WERI-Rb-1 (cell line): ENCODE data around the gene HPCAL1.
"Not testable (repeated sequence)": the region's sequence is repeated elsewhere in the genome, so short reads cannot be mapped to it uniquely, and the experiment has no call there.

Experiments
- DNase-seq: peaks from one replicate; pipeline ENCODE4 v3.0.0-alpha.2; 2020
- H3K27ac ChIP-seq: fragments of 250-450 bp; sonication (Bioruptor Pico); 2 replicates; pipeline ENCODE4 v1.5.1; 2020; ENCODE audit warnings: mild to moderate bottlenecking, moderate library complexity
- H3K27me3 ChIP-seq: fragments of 250-450 bp; sonication (Bioruptor Pico); 2 replicates; pipeline ENCODE4 v1.5.1; 2021; ENCODE audit warnings: mild to moderate bottlenecking, low read depth, moderate library complexity; ENCODE audit not compliant: insufficient read depth, severe bottlenecking
- H3K36me3 ChIP-seq: fragments of 250-450 bp; sonication (Bioruptor Pico); 2 replicates; pipeline ENCODE4 v1.5.1; 2020; ENCODE audit warnings: mild to moderate bottlenecking, moderate library complexity
- H3K4me3 ChIP-seq: 2 replicates; pipeline ENCODE4 v1.5.1; 2011; ENCODE audit warnings: low read depth, mild to moderate bottlenecking, control low read depth, low read length
- H3K9me3 ChIP-seq: fragments of 250-450 bp; sonication (Bioruptor Pico); 2 replicates; pipeline ENCODE4 v1.5.1; 2021; ENCODE audit warnings: mild to moderate bottlenecking, moderate library complexity; ENCODE audit not compliant: severe bottlenecking
- CTCF ChIP-seq: IDR thresholded peaks from 2 replicates; pipeline ENCODE4 v1.5.1; 2011; ENCODE audit warnings: low read depth, mild to moderate bottlenecking, control low read depth, inconsistent platforms, low read length

The HPCAL1 gene

GRCh38 chr2:10256515-10257031, 46.1 kb upstream of the HPCAL1 start:
- Histone ChIP-seq H3K27ac (no peak overlapping the region), H3K27me3 (no peaks in the 10 kb centered on the region), H3K4me3 (no peak overlapping the region), H3K9me3 (no peaks in the 10 kb centered on the region), H3K36me3 (no peaks in the 10 kb centered on the region)
- no peak for DNase-seq
- TF ChIP-seq CTCF, result peak; percentile 13; the same call in 1 of the 2 replicates

- TF ChIP-seq CTCF, result no peak
- no peaks in the 10 kb centered on the region for H3K36me3 ChIP-seq
- DNase-seq, result no peak
- no peak overlapping the region for H3K27ac ChIP-seq
- H3K9me3 ChIP-seq, result no peaks in the 10 kb centered on the region
- no peaks in the 10 kb centered on the region for H3K27me3 ChIP-seq
- H3K4me3 ChIP-seq, result no peak overlapping the region
These were observed 45.7 kb upstream of the HPCAL1 start for GRCh38 chr2:10257036-10257435.

GRCh38 chr2:10257500-10258147, 45.1 kb upstream of the HPCAL1 start:
- no peak overlapping the region for H3K27ac ChIP-seq
- no peak for TF ChIP-seq CTCF
- H3K27me3 ChIP-seq, result no peaks in the 10 kb centered on the region
- no peak for DNase-seq
- no peaks in the 10 kb centered on the region for H3K9me3 ChIP-seq
- H3K4me3 ChIP-seq, result no peak overlapping the region
- H3K36me3 ChIP-seq, result no peaks in the 10 kb centered on the region

- no peaks in the 10 kb centered on the region for H3K27me3 ChIP-seq
- no peaks in the 10 kb centered on the region for H3K36me3 ChIP-seq
- no peak for TF ChIP-seq CTCF
- H3K9me3 ChIP-seq, result no peaks in the 10 kb centered on the region
- H3K27ac ChIP-seq, result no peak overlapping the region
- H3K4me3 ChIP-seq, result no peak overlapping the region
- no peak for DNase-seq
These were observed 44.4 kb upstream of the HPCAL1 start for GRCh38 chr2:10258326-10258725.

- no peak overlapping the region for H3K4me3 ChIP-seq
- H3K36me3 ChIP-seq, result no peaks in the 10 kb centered on the region
- no peak for DNase-seq
- TF ChIP-seq CTCF, result no peak
- no peaks in the 10 kb centered on the region for H3K9me3 ChIP-seq
- no peak overlapping the region for H3K27ac ChIP-seq
- no peaks in the 10 kb centered on the region for H3K27me3 ChIP-seq
These were observed 44.0 kb upstream of the HPCAL1 start for GRCh38 chr2:10258726-10259125.

GRCh38 chr2:10260130-10260529, 42.6 kb upstream of the HPCAL1 start:
- Histone ChIP-seq H3K27me3 (no peaks in the 10 kb centered on the region), H3K4me3 (no peak overlapping the region), H3K36me3 (no peaks in the 10 kb centered on the region), H3K9me3 (no peaks in the 10 kb centered on the region), H3K27ac (no peak overlapping the region)
- no peak for DNase-seq
- TF ChIP-seq CTCF, result no peak

GRCh38 chr2:10263526-10263925, 39.2 kb upstream of the HPCAL1 start:
- H3K4me3 ChIP-seq, H3K9me3 ChIP-seq, H3K36me3 ChIP-seq, DNase-seq, H3K27ac ChIP-seq, H3K27me3 ChIP-seq: not testable (repeated sequence)
